M059J (cell line): Measurements from ENCODE around the gene DPP8. TPM values are rescaled to one million over a fixed set of nuclear protein-coding genes. Genes with fewer than 3 reads are reported as not detected.
A peak's percentile ranks its signal among the peaks of the same experiment; 100 is the strongest.
"Not testable (repeated sequence)": the region's sequence is repeated elsewhere in the genome, so short reads cannot be mapped to it uniquely, and the experiment has no call there.

ENCODE experiments used
- DNase-seq: peaks from one replicate; pipeline ENCODE4 v3.0.0-alpha.2; 2012; ENCODE audit warnings: low read depth
- total RNA-seq: library from RNA; depleted of rRNA; stranded (reverse); fragments of >200 nt; shearing (Covaris generic); gene quantifications from 2 replicates; pipeline ENCODE4 v1.2.3, GENCODE V29; 2014

DPP8 gene
- total RNA-seq, 1 experiment from 2014 or later = 29.2 TPM

- DNase-seq = peak; percentile 75
These were observed 8.1 kb upstream of the DPP8 start for GRCh38 chr15:65525622-65526021.

GRCh38 chr15:65524226-65524625, 6.7 kb upstream of the DPP8 start:
- DNase-seq = no peak

- DNase-seq = no peak
These were observed 3.9 kb upstream of the DPP8 start for GRCh38 chr15:65521350-65521749.

GRCh38 chr15:65518633-65519285, 1.3 kb upstream of the DPP8 start:
- no peak for DNase-seq

- DNase-seq = no peak
These were observed 348 bp upstream of the DPP8 start for GRCh38 chr15:65517866-65518207.

GRCh38 chr15:65512807-65513416, 4.6 kb downstream of the DPP8 start:
- no peak for DNase-seq

- DNase-seq = no peak
These were observed 5.3 kb downstream of the DPP8 start for GRCh38 chr15:65512189-65512588.

GRCh38 chr15:65509321-65509720, 8.2 kb downstream of the DPP8 start:
- no peak for DNase-seq

GRCh38 chr15:65494076-65494475, 23.4 kb downstream of the DPP8 start:
- no peak for DNase-seq

- no peak for DNase-seq
These were observed 32.6 kb downstream of the DPP8 start for GRCh38 chr15:65484876-65485275.

GRCh38 chr15:65476903-65477302, 40.6 kb downstream of the DPP8 start:
- DNase-seq = peak; percentile 54

- no peak for DNase-seq
These were observed 46.6 kb downstream of the DPP8 start for GRCh38 chr15:65470866-65471265.

GRCh38 chr15:65468229-65468909, 49.1 kb downstream of the DPP8 start:
- no peak for DNase-seq

- DNase-seq = peak; percentile 15
These were observed 50.6 kb downstream of the DPP8 start for GRCh38 chr15:65466901-65467300.

- DNase-seq = not testable (repeated sequence)
These were observed 54.4 kb downstream of the DPP8 start for GRCh38 chr15:65463096-65463495.

GRCh38 chr15:65460741-65461347, 56.6 kb downstream of the DPP8 start:
- DNase-seq = peak; percentile 44

- DNase-seq = not testable (repeated sequence)
These were observed 62.2 kb downstream of the DPP8 start for GRCh38 chr15:65455256-65455655.

GRCh38 chr15:65451989-65452388, 65.5 kb downstream of the DPP8 start:
- no peak for DNase-seq

GRCh38 chr15:65450556-65450955, 66.9 kb downstream of the DPP8 start:
- DNase-seq = no peak

- DNase-seq = no peak
These were observed 70.3 kb downstream of the DPP8 start for GRCh38 chr15:65447145-65447544.

GRCh38 chr15:65434201-65434600, 83.3 kb downstream of the DPP8 start:
- DNase-seq = no peak

- no peak for DNase-seq
These were observed 85.8 kb downstream of the DPP8 start for GRCh38 chr15:65431731-65432130.
